Thyroid gland (tissue), 4 donors: Measurements from ENCODE around the gene SLC23A3.

Experiments used
- CTCF ChIP-seq, 6 experiments: fragments of 200-600 bp in 3 of 6; fragments of 450-650 bp in 3 of 6; sonication (generic) in 3 of 6; IDR thresholded peaks; one replicate each; pipeline ENCODE4 v1.5.1; 2016 to 2019; ENCODE audit warnings: antibody characterized with exemption in 6 of 6, mild to moderate bottlenecking in 2 of 6, inconsistent platforms in 1 of 6, moderate library complexity in 1 of 6
- POLR2A ChIP-seq, 2 donors: fragments of 450-650 bp; IDR thresholded peaks; one replicate each; pipeline ENCODE4 v1.6.1; 2017; ENCODE audit warnings: antibody characterized with exemption in 2 of 2, mild to moderate bottlenecking in 2 of 2, moderate library complexity in 1 of 2

- TF ChIP-seq POLR2A (IDR thresholded peaks at IDR 0.05) (no peak), CTCF (IDR thresholded peaks at IDR 0.05) (no peak)
These were observed 49.7 kb downstream of the SLC23A3 start for GRCh38 chr2:219120082-219120481.
